Fibroblast of lung (primary cell): Measurements from ENCODE around the gene ECI1. TPM values are rescaled to one million over a fixed set of nuclear protein-coding genes. Genes with fewer than 3 reads are reported as not detected.

Experiments used
- DNase-seq, 2 donors: peaks; one replicate each; pipeline versions ENCODE4 v3.0.0 to v3.0.0-alpha.2; 2010; ENCODE audit warnings: low read depth in 2 of 2
- H2AFZ ChIP-seq: 2 replicates; pipeline ENCODE4 v1.5.1; 2012; ENCODE audit warnings: low read length, control low read depth, inconsistent platforms
- H3K27ac ChIP-seq: 2 replicates; pipeline ENCODE4 v1.5.1; 2011; ENCODE audit warnings: low read length, control low read depth; ENCODE audit not compliant: insufficient read depth
- H3K27me3 ChIP-seq: 2 replicates; pipeline ENCODE4 v1.5.1; 2011; ENCODE audit warnings: mild to moderate bottlenecking, low read length; ENCODE audit not compliant: control insufficient read depth, insufficient read depth
- H3K36me3 ChIP-seq: 2 replicates; pipeline ENCODE4 v1.5.1; 2011; ENCODE audit warnings: low read length; ENCODE audit not compliant: control insufficient read depth, insufficient read depth
- H3K4me1 ChIP-seq: 2 replicates; pipeline ENCODE4 v1.5.1; 2011; ENCODE audit warnings: low read length; ENCODE audit not compliant: control insufficient read depth, insufficient read depth; ENCODE audit errors: extremely low read depth
- H3K4me2 ChIP-seq: 2 replicates; pipeline ENCODE4 v1.5.1; 2011; ENCODE audit warnings: low read length, control low read depth; ENCODE audit not compliant: insufficient read depth; ENCODE audit errors: extremely low read depth
- H3K4me3 ChIP-seq, 4 experiments: fragments of 200-600 bp in 1 of 4; sonication (generic) in 1 of 4; replicated peaks in 1 of 4; 2 replicates each; pipeline ENCODE4 v1.5.1; 2011 to 2016; ENCODE audit warnings: low read length in 4 of 4, low read depth in 3 of 4, mild to moderate bottlenecking in 3 of 4, control low read depth in 2 of 4, inconsistent platforms in 1 of 4, mixed read lengths in 1 of 4; ENCODE audit not compliant: insufficient read depth in 1 of 4; ENCODE audit errors: control extremely low read depth in 1 of 4
- H3K79me2 ChIP-seq: 2 replicates; pipeline ENCODE4 v1.5.1; 2012; ENCODE audit warnings: mild to moderate bottlenecking, low read length, inconsistent platforms; ENCODE audit not compliant: control insufficient read depth, insufficient read depth
- H3K9ac ChIP-seq: 2 replicates; pipeline ENCODE4 v1.5.1; 2011; ENCODE audit warnings: mild to moderate bottlenecking, low read length, control low read depth; ENCODE audit not compliant: insufficient read depth
- H3K9me3 ChIP-seq: 2 replicates; pipeline ENCODE4 v1.5.1; 2012; ENCODE audit warnings: low read depth, low read length; ENCODE audit not compliant: control insufficient read depth, insufficient read depth
- H4K20me1 ChIP-seq: 2 replicates; pipeline ENCODE4 v1.5.1; 2011; ENCODE audit warnings: low read length; ENCODE audit not compliant: control insufficient read depth, insufficient read depth; ENCODE audit errors: extremely low read depth
- EZH2 ChIP-seq: IDR thresholded peaks from 2 replicates; pipeline ENCODE4 v1.5.1; 2012; ENCODE audit warnings: low read length, control low read depth, mild to moderate bottlenecking; ENCODE audit errors: missing control alignments
- polyA plus RNA-seq, 2 donors: library from polyadenylated mRNA; depleted of rRNA in 1 of 2; stranded (reverse) in 1 of 2; unstranded in 1 of 2; fragments of >200 nt; gene quantifications; 2 replicates each; pipeline ENCODE4 v1.2.1, GENCODE V29; 2011 to 2012; ENCODE audit warnings: missing spikeins in 1 of 2
- total RNA-seq: library from RNA; depleted of rRNA; stranded (reverse); fragments of >200 nt; gene quantifications from 2 replicates; pipeline ENCODE4 v1.2.1, GENCODE V29; 2014
- TF ChIP-seq, protein P1 (sequence below), 2 donors: IDR thresholded peaks in 1 of 2; conservative IDR thresholded peaks in 1 of 2; 1 replicate in 1 of 2; 2 replicates in 1 of 2; pipeline ENCODE4 v1.5.1; 2011 to 2012; ENCODE audit warnings: low read length in 2 of 2, control low read depth in 1 of 2, inconsistent platforms in 1 of 2, low read depth in 1 of 2, mild to moderate bottlenecking in 1 of 2

Gene ECI1
- total and polyA plus RNA-seq, 2 donors (not counting 1 experiment from before 2014, with no cell fraction given), result 18.8 to 35.8 TPM

GRCh38 chr16:2226918-2227317 is 24.5 kb downstream of the ECI1 start:
- DNase-seq, result no peak
- Histone ChIP-seq H3K27me3 (no peaks in the 10 kb centered on the region), H4K20me1 (no peaks in the 10 kb centered on the region), H3K4me3 (no peak overlapping the region), H3K9me3 (no peaks in the 10 kb centered on the region), H3K27ac (no peak overlapping the region), H3K4me2 (no peak overlapping the region), H2AFZ (no peak overlapping the region), H3K4me1 (peaks cover 2% of the 10 kb centered on the region), H3K36me3 (peaks cover 14% of the 10 kb centered on the region), H3K9ac (no peak overlapping the region), H3K79me2 (peaks cover 40% of the 10 kb centered on the region)
- TF ChIP-seq, protein P1, sequence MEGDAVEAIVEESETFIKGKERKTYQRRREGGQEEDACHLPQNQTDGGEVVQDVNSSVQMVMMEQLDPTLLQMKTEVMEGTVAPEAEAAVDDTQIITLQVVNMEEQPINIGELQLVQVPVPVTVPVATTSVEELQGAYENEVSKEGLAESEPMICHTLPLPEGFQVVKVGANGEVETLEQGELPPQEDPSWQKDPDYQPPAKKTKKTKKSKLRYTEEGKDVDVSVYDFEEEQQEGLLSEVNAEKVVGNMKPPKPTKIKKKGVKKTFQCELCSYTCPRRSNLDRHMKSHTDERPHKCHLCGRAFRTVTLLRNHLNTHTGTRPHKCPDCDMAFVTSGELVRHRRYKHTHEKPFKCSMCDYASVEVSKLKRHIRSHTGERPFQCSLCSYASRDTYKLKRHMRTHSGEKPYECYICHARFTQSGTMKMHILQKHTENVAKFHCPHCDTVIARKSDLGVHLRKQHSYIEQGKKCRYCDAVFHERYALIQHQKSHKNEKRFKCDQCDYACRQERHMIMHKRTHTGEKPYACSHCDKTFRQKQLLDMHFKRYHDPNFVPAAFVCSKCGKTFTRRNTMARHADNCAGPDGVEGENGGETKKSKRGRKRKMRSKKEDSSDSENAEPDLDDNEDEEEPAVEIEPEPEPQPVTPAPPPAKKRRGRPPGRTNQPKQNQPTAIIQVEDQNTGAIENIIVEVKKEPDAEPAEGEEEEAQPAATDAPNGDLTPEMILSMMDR (conservative IDR thresholded peaks at IDR 0.05 in 1 of 2, IDR thresholded peaks at IDR 0.05 in 1 of 2; ENCODE audit: low read depth in 1 of 2, low read length in 2 of 2), result no peak
- no peak for TF ChIP-seq EZH2

DNA sequence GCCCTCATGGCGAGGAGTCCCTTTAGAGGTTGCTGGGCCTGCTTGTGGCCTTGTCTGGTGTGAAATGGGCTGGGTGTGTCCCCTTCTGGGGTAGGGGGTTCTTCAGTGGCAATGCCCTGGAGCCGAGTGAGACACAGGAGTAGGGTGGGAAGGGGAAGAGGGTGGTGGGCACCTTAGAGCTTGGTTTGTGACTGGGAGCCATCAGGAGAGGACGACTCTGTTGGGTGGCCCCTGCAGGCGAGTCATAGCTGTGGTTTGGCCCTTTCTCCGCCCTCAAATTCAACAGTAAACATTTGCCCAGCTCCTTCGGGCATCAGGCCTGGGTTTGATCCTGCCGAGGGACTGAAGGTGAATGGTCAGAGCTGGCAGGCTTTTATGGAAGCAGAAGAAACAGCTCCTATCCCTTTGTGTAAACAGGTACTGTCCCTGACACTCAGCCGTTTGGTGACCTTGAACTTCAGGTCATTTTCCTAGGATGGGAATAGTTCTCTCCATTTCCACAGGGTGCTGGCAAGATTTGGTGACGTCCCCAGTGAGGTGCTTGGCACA is 25.1 kb downstream of the ECI1 start:
- TF ChIP-seq, protein P1 (conservative IDR thresholded peaks at IDR 0.05 in 1 of 2, IDR thresholded peaks at IDR 0.05 in 1 of 2; ENCODE audit: low read depth in 1 of 2, low read length in 2 of 2), result no peak
- TF ChIP-seq EZH2, result no peak
- no peak for DNase-seq

DNA sequence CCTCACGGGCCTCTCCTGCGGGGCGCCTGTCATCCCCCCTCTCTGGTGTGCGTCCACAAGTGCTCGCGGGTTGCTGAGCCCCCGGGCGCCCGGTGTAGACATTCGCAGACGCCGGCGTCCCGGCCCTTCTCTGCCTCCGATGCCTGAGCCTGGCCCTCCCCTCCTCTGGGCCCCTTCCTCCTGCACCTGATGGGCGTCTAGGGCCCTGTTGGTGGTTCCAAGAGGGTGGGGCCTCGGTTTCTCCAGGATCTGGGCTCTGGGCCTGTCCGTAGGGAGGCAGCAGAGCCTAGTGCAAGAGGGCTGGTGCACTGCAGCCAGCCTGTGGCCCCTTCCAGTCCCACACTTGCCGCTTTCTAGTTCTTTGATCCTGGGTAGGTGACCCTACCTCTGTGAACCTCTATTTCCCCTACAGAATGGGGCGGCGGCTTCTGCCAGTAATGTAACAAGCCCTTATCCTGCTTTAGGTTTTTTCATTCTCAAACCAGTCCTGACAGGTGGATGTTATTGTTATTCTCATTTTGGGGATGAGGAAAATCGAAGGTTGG is 27.4 kb downstream of the ECI1 start:
- H2AFZ ChIP-seq, result peak overlapping the region; percentile 47
- peak overlapping the region; percentile 75 to 99 (median 84) for H3K4me3 ChIP-seq
- H3K79me2 ChIP-seq, result peaks cover 40% of the 10 kb centered on the region
- H3K4me2 ChIP-seq, result peak overlapping the region; percentile 94
- TF ChIP-seq, protein P1 (conservative IDR thresholded peaks at IDR 0.05 in 1 of 2, IDR thresholded peaks at IDR 0.05 in 1 of 2; ENCODE audit: low read depth in 1 of 2, low read length in 2 of 2), result peak; percentile 17 to 21
- no peak for TF ChIP-seq EZH2
- H3K36me3 ChIP-seq, result peaks cover 6% of the 10 kb centered on the region
- H4K20me1 ChIP-seq, result no peaks in the 10 kb centered on the region
- peak overlapping the region; percentile 86 for H3K9ac ChIP-seq
- H3K4me1 ChIP-seq, result peaks cover 2% of the 10 kb centered on the region
- peak overlapping the region; percentile 73 for H3K27ac ChIP-seq
- no peaks in the 10 kb centered on the region for H3K27me3 ChIP-seq
- DNase-seq, result peak; percentile 46 to 60
- no peaks in the 10 kb centered on the region for H3K9me3 ChIP-seq

More for the DNA sequence above, 25.1 kb downstream of the ECI1 start:
- Histone ChIP-seq H3K4me3 (no peak overlapping the region), H3K4me1 (peaks cover 2% of the 10 kb centered on the region), H3K36me3 (peaks cover 11% of the 10 kb centered on the region), H3K27me3 (no peaks in the 10 kb centered on the region), H3K4me2 (peak overlapping the region; percentile 59), H2AFZ (no peak overlapping the region), H4K20me1 (no peaks in the 10 kb centered on the region), H3K79me2 (peaks cover 40% of the 10 kb centered on the region), H3K27ac (peak overlapping the region; percentile 20), H3K9ac (no peak overlapping the region), H3K9me3 (no peaks in the 10 kb centered on the region)
